ENCODE data around the gene SKP1. TPM values are rescaled to one million over a fixed set of nuclear protein-coding genes. Genes with fewer than 3 reads are reported as not detected.

The SKP1 gene
- total RNA-seq, 1 experiment from 2014 or later: 348 TPM

DNA sequence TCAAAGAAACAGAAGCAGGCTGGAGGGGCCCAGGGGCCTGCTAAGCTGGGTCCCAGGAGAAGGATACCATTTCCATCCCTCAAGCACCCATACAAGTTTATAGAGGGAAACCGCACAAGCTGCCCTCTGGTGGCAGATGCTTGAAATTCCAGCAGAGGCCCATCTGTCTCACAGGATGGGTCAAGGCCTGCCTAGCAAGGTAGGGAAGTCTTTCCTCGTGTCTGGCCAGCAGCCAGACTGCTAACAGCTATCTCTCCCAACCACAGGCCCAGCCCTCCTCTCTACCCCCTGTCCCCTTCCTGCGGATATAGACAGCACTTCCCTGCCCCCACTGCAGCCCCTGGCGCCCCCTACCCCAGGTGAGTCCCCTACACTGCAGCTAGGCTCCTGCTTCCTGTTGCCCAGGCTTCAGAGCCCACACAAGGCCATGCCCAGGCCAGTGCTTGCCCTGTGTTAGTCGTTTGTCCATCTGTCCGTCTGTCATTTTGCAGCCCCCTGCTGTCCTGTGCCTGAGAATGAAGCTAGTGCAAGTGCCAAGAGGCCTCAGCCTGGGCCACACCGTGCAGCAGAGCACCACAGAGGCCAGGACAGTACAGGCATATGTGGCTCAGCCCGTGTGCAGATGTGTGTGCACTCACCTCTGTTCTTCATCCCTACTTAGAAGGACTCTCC is 36.1 kb downstream of the SKP1 start:
- Histone ChIP-seq H3K23ac (ENCODE audit: insufficient read length, low read depth, low read length) (no peak overlapping the region), H2BK5ac (ENCODE audit: insufficient read length, low read length) (no peak overlapping the region), H3K4ac (ENCODE audit: low read depth, low read length) (no peak overlapping the region), H2BK20ac (ENCODE audit: low read depth, low read length, poor library complexity, severe bottlenecking) (no peak overlapping the region), H3K79me1 (ENCODE audit: insufficient read depth, low read depth, low read length, poor library complexity, severe bottlenecking) (peaks cover 6% of the 10 kb centered on the region), H3K79me2 (ENCODE audit: insufficient read depth, low read length) (no peaks in the 10 kb centered on the region), H3K4me1 (ENCODE audit: insufficient read depth, low read length) (no peaks in the 10 kb centered on the region), H2BK12ac (ENCODE audit: insufficient read length, low read depth, low read length) (no peak overlapping the region), H3K27ac (ENCODE audit: insufficient read length, low read depth, low read length) (no peak overlapping the region), H4K8ac (replicated peaks; ENCODE audit: insufficient read length, low read depth, low read length) (no peak overlapping the region), H3K18ac (ENCODE audit: insufficient read length, low read depth, low read length) (no peak overlapping the region), H2AFZ (ENCODE audit: low read length) (no peak overlapping the region), H3K27me3 (ENCODE audit: insufficient read depth, low read length) (no peaks in the 10 kb centered on the region), H3K4me2 (ENCODE audit: insufficient read depth, insufficient read length, low read length) (no peak overlapping the region), H2BK15ac (ENCODE audit: low read depth, low read length) (no peak overlapping the region), H4K20me1 (ENCODE audit: control insufficient read depth, insufficient read depth, insufficient read length) (peaks cover 4% of the 10 kb centered on the region), H3K9ac (ENCODE audit: extremely low read depth, insufficient read length, low read length) (no peak overlapping the region), H2BK120ac (ENCODE audit: low read depth, low read length, poor library complexity, severe bottlenecking) (no peak overlapping the region), H2AK5ac (ENCODE audit: insufficient read length, low read length) (no peak overlapping the region), H4K5ac (ENCODE audit: insufficient read length, low read depth, low read length) (no peak overlapping the region), H3K23me2 (ENCODE audit: insufficient read length, low read depth, low read length, poor library complexity, severe bottlenecking) (no peaks in the 10 kb centered on the region), H3T11ph (ENCODE audit: low read length) (no peak overlapping the region), H3K9me3 (ENCODE audit: control insufficient read depth, low read depth, low read length) (no peaks in the 10 kb centered on the region), H4K91ac (ENCODE audit: insufficient read length, low read depth, low read length) (no peak overlapping the region), H3K56ac (ENCODE audit: insufficient read length, low read depth, low read length) (no peak overlapping the region), H3K14ac (ENCODE audit: insufficient read depth, low read length) (no peak overlapping the region)
- WGBS (ENCODE audit: extremely low coverage, insufficient read length, low lambda C conversion rate): no CpG with 5 or more reads among the region's 8 CpGs
- TF ChIP-seq, protein P1, sequence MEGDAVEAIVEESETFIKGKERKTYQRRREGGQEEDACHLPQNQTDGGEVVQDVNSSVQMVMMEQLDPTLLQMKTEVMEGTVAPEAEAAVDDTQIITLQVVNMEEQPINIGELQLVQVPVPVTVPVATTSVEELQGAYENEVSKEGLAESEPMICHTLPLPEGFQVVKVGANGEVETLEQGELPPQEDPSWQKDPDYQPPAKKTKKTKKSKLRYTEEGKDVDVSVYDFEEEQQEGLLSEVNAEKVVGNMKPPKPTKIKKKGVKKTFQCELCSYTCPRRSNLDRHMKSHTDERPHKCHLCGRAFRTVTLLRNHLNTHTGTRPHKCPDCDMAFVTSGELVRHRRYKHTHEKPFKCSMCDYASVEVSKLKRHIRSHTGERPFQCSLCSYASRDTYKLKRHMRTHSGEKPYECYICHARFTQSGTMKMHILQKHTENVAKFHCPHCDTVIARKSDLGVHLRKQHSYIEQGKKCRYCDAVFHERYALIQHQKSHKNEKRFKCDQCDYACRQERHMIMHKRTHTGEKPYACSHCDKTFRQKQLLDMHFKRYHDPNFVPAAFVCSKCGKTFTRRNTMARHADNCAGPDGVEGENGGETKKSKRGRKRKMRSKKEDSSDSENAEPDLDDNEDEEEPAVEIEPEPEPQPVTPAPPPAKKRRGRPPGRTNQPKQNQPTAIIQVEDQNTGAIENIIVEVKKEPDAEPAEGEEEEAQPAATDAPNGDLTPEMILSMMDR (conservative IDR thresholded peaks at IDR 0.05): peak; percentile 92
- Mint-ChIP-seq H3K27me3 (ENCODE audit: low read depth) (no peaks in the 10 kb centered on the region), H3K9me3 (no peaks in the 10 kb centered on the region), H3K4me1 (peaks cover 10 to 18% of the 10 kb centered on the region in 2 experiments; a peak in 3 of 4 replicates), H3K4me3 (no peak overlapping the region), H3K27ac (peak overlapping the region in 2 of 3 experiments; percentile 20 to 93; a peak in 4 of 7 replicates), H3K36me3 (ENCODE audit: insufficient read depth in 1 of 3, low read depth in 3 of 3) (peaks cover 12 to 37% (median 33%) of the 10 kb centered on the region in 3 experiments; a peak in 6 of 7 replicates)
- DNase-seq: peak; percentile 86
